Body of pancreas (tissue), 4 donors: ENCODE results near the gene SCTR.

ENCODE experiments used
- POLR2A ChIP-seq, 3 donors: fragments of 450-650 bp; IDR thresholded peaks; one replicate each; pipeline ENCODE4 v1.6.1; 2016; ENCODE audit warnings: antibody characterized with exemption in 3 of 3, mild to moderate bottlenecking in 2 of 3
- TF ChIP-seq, protein P1 (sequence below), 7 experiments: fragments of 450-650 bp in 4 of 7; fragments of 200-600 bp in 3 of 7; sonication (generic) in 3 of 7; IDR thresholded peaks; one replicate each; pipeline ENCODE4 v1.5.1; 2016 to 2019; ENCODE audit warnings: antibody characterized with exemption in 7 of 7

DNA sequence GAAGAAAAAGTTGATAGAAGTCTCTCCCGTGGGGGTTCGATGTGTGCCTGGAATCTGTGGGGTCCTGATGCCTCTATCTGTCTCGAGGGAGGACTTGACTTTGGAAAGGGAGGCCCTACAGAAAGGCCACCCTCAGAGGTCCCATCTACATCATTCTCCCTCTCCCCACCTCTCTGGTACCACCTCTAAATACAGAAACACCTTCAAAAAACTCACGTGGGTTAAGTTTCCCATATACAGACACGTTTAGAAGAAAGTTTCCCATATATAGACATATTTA lies 97.9 kb downstream of the SCTR start:
- TF ChIP-seq, protein P1, sequence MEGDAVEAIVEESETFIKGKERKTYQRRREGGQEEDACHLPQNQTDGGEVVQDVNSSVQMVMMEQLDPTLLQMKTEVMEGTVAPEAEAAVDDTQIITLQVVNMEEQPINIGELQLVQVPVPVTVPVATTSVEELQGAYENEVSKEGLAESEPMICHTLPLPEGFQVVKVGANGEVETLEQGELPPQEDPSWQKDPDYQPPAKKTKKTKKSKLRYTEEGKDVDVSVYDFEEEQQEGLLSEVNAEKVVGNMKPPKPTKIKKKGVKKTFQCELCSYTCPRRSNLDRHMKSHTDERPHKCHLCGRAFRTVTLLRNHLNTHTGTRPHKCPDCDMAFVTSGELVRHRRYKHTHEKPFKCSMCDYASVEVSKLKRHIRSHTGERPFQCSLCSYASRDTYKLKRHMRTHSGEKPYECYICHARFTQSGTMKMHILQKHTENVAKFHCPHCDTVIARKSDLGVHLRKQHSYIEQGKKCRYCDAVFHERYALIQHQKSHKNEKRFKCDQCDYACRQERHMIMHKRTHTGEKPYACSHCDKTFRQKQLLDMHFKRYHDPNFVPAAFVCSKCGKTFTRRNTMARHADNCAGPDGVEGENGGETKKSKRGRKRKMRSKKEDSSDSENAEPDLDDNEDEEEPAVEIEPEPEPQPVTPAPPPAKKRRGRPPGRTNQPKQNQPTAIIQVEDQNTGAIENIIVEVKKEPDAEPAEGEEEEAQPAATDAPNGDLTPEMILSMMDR (IDR thresholded peaks at IDR 0.05), result no peak
- TF ChIP-seq POLR2A (IDR thresholded peaks at IDR 0.05), result no peak
